ENCODE measurements around the gene GPR179.
A peak's percentile ranks its signal among the peaks of the same experiment; 100 is the strongest.

Gene GPR179

DNA sequence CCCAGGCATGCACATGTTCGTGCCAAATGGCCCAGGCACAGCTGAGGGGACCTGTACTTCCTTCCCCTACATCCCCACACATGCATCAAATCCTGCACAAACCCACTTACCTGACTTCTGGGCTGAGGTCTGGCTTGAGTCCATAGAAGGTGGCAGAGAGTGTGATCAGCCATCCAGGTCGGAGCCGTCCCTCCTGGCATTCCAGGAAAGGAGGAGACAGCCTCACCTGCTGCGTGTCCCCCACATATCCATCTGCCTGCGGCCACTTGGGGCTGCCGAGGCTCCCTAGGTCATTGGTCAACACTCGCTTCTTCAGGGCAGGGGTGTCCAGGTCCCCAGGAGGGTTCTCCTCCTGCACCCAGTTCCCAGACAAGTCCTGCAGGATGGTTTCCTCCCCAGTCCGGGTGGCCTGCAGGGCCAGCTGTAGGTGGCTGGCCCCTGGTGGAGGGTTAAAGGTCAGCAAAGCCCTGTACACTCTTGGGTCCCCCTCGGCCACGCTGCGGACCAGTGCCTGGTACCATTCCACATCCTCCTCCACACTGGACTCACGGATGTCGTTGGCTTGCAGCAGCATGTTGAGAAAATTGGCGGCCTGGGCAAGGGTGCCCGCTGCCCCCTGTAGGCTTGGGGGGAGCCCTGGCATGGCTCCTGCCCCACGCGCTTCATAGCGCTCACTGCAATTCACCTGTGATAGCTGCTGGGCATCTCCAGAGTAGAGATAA, 709 bp downstream of the GPR179 start:
- no peak for DNase-seq

DNA sequence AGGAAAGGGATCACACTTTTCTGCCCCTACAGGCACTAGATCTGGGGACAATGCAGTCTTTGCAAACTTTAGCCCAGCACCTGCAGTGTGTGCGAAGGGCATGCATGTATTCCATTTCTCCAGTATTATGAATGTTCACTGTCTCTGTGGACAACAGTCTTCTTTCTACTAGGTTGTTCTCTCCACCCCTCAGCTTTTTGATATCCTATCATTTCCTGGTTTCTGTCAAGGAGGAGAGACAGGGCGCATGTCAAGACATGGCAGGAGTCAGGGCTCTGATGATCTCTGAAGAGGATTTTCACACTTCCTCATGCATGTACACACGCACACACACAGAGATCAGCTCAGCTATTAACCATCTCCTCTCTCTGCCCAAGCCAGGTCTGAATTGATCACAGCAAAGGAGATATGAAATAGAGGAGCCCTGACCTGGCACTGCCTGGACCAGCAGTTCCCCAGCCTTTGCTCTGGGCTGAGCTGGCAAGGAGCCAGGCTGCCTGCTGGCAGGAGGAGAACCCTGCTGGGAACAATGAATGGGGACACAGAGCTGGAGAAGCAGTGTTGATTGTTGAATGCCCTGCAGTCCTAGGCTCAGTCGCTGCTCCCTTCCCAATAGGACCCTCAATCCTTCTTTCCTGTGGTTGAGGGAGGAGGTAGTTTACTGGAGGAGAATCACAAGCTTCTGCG, 2.6 kb downstream of the GPR179 start:
- DNase-seq: no peak

DNA sequence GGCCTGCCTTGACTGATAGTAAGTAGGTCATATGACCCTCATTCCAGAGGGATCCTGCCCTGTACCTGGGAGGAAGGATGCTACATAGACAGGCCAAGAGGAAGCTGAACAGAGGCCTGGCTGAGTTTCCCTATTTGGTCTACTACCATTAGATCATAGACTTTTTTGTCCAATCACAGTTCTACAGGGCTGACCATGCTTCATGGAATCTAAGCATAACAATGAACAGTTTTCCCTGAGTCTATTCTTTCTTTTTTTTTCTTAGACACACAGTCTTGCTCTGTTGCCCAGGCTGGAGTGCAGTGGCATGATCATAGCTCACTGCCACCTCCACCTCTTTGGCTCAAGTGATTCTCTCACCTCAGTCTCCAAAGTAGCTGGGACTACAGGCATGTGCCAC, 3.9 kb downstream of the GPR179 start:
- no peak for DNase-seq

DNA sequence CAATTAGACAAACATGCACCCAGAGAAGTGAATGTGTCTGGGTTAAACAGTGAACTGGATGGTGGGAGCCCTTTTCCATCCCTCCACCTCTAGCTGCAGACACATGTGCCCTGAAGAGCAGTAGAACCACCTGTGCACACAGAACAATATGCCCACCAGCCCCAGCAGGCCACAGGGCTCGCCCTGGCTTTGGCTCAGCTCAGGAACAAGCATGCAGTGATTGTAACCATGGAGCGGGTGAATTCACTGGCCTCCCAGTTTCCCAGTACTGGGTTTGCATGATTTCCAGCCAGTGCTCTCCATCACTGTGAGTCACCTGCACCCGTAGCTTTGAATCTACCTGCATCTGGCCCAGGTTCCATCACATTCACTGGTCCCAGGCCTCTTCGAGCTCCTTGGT, 5.2 kb downstream of the GPR179 start:
- DNase-seq: no peak

DNA sequence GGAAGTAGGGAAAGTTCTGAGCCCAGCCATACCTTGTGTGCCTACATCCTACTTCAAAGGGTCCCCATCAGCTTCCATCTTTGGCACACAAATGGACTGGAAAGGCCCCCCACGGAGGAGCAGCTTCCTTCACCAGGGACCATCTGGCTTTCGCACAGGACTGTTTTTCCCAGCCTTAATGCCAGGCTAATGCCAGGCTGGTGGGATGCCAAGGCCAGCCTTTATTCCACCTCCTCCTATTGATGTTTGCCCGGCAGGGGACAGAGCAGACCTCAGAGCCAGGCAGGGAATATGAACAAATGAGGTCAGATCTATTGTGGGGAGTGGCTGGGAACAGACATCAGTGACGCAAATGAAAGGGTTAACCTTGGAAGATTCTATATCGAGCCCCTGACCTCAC, 5.7 kb downstream of the GPR179 start:
- no peak for DNase-seq

DNA sequence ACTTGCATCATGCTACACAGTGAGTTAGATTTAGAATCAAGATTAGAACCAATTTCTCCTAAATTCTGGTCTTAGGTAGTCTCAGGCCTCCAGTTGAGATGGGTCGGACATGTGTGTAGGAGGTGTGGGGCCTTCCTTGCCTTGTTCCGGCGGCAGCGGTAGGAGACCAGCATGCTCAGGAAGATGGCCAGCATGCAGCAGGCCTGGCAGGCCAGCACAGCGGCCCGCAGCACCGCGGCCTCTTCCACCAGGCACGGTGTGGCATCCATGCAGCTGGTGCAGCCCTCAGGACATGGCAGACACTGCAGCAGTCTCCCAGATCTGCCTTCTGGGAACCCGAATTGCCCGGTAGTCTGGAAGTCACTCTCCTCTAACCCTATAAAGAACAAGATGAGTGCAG, 6.9 kb downstream of the GPR179 start:
- DNase-seq: no peak

DNA sequence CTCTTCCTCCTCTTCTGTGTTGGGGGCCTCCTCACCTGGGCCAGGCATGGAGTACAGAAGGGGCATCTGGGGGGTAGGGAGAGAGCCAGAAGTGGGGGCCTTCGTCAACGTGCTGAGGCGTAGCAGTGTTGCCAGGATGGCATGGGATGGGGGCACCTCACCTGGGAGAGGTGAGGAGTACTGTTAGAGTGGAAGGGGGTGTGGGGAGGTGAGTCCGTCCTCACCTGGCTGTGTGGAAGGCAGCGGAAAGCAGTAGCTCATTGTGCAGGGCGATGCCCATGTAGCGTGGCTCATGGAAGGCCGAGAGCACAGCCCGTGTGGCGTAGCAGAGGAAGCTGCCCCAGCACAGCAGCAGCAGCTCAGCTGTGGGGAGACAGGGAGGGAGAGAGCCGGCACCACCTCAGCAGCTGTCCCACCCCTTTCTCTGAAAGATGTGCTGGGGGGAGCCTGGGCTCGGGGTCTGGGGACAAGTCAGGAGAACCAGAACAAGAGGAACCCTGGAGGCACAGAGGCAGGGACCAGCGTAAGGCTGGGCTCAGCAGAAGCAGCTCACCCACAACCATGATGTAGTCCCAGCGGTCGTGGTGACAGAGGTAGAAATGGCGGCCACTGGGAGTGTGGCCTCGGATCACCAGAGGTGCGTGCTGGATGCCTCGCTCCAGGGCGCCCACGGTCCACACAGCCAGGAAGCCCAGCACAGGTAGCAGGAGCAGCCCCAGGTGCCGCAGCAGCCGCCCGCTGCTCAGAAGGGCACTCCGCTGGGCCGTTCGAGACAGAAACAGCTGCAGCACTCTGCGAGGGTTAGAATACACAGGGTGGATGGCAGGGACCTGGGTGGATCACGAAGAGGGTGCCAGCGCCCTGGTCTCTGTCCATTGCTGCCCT, 9.0 kb downstream of the GPR179 start:
- no peak for DNase-seq

DNA sequence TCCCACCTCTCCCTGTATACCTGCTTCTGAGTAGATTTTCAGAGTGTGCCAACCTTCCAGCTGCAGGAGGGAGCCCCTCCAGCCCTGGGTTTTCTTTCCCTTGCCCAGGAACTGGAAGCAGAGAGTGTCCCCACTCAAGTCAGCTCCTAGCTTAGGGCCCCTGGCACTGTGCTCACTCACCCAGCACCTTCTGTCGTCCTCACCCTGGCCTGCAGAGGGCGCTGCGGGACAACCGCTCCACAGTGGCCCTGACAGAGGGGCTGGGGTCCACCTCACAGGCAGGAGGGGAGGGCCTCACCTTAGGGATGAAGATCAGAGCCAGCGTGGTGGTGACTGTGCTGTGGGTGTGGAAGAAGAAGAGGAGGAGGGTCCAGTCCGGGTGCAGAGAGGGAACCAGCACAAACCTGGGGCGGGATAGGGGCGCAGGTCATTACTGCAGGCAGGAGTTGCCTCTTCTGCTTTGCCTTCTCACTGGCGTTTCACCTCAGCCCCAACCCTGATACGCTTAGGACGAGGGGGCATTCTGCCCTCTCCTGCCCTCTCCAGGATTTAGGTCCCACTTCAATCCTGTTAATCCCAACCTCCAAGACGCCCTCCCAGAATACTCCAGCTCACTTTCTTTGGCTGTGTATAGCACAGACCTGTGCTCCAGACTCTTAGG, 10.0 kb downstream of the GPR179 start:
- DNase-seq: peak; percentile 16

DNA sequence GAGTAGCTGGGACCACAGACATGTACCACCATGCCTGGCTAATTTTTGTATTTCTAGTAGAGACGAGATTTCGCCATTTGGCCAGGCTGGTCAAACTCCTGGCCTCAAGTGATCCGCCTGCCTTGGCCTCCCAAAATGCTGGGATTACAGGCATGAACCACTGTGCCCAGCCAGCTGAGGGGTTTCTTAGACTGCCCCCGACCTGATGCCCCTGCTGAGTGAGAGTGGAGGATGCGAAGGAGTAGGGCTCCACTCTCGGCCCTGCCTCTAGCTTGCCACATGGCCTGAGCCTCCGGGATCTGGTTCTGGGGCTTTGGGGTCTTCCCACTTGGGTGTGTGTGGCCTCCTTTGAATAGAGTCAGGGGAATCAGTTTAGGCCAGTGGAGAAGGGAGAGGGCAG, 11.0 kb downstream of the GPR179 start:
- DNase-seq: no peak

DNA sequence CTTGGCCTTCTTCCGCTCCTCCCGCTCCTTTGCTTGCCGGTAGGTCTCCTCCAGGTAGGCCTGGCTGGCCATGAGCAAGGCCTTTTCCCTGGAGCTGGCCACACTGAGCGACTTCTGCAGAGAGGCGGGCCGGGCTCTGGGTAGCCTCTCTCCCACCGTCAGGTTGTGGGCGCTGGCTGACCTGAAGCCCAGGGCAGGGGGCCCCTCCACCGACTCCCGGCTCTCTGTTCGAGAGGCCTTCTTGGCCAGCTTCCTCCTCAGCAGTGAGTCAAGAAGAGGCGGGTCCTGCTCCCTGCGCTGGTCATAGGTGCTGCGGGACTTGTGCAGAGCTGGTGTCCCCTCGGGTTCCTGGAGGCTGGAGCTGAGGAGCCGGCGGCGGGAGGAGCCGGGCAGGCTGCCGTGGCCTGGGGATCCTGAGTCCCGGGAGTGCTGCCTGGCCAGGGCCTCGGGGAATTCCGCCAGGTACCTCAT, 12.8 kb downstream of the GPR179 start:
- DNase-seq: no peak

DNA sequence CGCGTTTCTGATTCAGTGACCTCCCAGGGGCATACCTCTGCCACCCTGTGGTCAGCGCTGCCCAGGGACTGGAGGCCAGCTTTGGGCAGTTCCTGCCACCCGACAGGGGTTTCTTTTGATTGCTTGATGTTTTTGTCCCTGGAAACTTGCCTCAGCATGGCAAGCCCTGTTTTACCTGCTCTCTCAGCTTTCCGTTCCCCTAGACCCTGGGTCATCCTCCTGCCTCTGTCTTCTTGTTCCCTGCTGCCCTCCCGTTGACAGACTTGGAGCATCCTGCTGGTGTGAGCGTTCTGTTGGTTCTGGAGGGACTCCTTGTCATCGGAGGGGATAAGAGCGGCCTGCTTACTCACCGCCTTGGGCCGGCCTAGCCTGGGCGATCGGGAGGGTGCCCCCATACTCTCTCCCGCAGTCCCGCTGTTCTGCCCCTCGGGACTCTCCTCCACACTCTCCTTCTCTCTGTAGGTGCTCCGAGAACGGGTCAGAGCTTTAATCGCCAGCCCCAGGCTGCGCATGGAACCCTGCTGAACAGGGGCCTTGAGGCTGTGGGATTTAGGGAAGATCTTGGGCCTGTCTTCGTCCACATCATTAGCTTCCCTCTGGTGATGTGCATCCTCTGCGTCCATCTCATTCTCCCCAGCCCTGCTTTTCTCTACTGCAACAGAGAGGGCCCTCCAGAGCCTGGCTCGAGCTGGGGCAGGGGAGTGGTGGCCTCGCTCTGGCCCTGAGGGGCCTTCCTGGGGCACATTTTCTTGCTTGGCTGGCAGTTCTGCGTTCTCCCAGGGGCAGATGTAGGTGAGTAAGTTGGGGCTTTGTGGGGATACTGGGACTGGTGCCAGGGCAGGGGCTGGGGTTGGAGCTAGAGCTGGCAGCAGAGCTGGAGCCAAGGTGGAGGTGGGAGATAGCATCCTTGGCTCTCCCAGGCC, 13.7 kb downstream of the GPR179 start:
- no peak for DNase-seq

DNA sequence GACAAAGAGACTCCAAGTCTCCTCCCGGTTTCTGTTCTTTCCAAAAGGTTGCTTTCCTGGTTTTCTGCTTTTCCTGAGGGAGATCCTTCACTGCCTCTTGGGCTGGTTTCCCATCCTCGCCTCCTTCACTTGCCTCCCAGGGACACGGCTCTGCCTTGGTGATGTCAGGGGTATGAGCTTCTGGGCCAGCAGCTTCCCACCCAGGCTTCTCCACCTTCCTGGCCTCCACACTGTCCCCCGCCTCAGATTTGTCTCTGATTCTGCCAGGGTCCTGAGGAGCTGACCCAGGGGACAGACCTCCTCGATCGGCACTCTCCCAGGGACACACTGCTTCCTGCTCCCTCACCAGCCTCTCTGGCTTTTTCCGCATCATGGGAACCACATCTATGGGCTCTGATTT, 14.5 kb downstream of the GPR179 start:
- no peak for DNase-seq

DNA sequence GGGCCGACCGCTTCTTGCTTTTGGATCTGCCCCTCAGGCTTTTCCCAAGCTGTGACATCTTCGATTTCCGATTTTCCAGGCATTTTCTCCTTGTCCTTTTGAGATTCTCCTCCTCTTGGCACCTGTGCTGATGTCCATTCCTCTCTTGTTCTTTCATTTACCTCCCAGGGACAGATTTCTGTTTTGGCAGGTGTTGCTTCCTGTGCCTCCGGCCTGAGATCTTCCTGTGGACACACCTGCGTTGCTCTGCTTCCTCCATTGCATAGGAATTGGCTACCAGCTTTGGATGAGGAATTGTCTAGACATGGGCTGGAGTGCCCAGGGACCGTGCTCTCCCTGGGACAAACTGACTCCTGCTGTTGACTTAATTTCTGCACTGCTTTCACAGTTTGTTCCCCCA, 15.1 kb downstream of the GPR179 start:
- no peak for DNase-seq

DNA sequence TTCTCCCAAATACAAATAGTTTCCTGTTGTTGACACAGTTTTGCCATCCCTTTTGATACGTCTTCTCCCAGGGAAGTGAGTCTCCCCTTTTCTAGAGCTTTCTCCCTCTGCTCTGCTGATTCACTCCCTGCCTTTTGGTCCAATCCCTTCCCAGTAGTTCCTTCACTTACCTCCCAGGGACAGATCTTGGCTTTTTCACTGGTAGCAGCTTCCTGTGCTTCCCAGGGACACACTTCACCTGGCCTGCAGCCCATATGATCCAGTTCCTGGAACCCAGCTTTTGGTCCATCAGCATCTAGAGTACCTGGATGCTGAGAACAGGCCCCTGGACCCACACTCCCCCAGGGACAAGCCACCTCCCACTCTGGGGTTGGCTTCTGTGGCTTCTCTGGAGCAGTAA, 15.8 kb downstream of the GPR179 start:
- DNase-seq: no peak

DNA sequence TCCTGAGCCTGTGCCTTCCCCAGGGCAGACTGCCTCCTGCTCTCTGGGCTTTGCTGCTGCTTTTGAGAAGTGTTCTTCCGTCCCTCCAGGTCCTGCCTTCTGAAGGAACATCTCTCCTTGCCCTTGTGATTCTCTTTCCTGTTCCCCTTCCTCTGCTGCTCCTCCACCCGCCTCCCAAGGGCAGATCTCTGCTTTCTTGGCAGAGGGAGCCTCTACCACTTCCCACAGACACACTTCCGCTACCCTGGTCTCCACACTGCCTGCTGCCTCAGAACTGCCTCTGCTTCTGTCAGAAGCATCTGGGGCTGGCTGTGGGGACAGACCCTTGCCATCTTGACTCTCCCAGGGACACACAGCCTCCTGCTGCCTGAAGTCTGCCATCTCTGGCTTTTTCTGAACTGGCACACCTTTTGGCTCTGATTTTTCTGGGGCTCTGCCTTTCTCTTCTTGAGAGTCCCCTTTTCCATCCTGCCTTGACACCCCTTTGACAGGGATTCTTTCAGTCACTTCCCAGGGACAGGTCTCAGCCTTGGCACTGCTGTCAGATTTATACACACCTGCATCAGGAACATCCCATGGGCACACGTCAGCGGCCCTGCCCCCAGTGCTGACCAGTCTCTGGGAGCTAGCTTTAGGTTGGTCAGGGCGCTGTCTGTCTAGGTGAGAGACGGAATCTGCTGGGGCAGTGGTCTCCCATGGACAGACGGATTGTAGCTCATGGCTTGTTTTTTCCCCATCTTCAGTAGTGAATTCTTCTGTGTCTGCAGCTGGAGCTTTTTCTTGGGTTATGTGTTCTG, 16.6 kb downstream of the GPR179 start:
- DNase-seq: no peak

DNA sequence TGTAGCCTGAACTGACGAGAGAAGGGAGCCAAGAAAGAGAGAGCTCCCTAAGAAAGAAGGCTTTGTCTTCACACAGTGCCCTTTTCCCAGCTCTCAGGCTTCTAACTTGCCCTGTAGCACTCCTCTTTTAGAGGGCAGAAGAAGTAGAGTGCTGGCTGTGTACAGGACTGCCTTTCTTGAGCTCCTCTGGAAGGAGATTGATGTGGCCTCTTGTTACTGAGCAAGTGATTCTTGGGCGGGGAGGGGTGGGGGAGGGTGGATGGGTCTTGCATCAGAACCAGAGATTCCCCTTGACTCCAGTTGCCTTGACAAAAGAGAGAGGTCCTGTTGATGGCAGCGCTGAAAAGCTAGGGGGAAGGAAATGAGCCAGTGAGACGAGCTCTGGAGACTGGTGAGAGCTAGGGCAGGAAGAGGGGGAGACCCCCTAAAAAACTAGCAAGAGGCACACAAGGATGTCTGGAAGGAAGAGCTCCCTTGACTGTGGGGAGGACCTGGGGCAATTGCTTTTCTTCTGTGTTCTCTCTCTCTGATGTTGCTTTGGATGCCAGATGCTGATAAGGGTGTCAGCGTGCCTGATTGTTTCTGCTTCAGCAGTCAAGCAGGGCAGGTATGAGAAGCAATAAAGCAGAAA, 18.4 kb downstream of the GPR179 start:
- DNase-seq: no peak

DNA sequence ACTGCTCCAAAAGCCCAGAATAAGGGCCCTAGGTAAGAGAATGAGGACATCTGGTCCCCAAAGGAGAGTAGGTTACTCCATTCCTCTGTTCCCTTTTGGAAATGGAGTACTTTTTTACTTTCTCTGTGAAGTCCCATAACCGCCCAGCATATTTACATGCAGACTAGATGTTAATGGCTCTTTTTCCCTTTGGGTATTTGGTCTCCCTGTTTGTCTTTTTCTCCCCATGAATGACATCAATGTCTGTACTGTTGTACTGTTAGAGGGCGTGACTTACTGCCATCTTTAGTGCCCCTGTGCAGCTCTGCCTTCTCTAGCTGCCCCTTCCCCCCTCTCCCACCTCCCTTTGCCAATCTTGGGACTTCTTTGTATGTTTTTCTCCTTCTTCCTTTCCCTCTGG, 19.0 kb downstream of the GPR179 start:
- DNase-seq: no peak

DNA sequence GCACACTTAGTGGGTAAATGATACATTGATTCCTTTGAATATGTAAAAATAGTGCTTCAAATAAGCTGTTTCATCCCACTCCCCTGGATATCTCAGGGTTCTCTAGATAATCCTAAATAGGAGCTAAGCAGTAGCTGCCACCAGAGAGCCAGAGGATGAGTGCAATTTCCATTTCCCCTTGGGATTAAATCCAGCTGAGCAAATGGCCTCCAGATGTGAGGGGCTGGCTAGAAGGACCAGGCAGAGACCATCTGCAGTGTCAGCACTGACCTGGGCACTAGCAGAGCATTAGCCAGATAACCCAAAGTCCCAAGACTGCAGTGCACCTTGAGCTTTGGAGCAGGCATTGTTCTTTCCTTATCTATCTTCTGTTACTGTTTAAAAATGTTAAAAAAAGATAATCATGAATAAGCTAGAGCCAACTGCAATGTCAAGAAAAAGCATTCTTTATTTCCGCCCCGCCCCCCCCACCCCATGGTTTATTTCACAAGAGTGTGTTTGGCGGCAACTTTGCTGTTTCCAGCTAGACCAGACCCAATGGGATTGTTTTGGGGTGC, 19.5 kb downstream of the GPR179 start:
- DNase-seq: no peak

DNA sequence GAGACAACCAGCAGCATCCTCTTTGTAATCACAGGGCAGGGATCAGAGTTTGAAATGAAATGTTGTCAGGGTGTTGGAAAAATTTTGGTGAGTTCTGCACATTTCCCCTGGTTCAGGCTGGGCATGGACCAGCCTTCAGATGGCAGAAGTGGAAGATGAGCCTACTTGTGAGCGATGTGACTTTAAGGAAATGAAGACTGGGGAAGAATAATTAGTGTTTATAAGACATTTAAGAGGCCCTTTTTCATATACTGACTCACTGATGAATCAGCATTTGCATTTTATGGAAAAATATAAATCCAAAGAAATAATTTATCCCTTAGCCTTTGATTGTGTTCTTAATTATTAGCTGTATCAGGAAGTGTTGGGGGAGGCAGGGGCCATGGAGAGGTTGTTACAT, 20.9 kb downstream of the GPR179 start:
- DNase-seq: no peak

DNA sequence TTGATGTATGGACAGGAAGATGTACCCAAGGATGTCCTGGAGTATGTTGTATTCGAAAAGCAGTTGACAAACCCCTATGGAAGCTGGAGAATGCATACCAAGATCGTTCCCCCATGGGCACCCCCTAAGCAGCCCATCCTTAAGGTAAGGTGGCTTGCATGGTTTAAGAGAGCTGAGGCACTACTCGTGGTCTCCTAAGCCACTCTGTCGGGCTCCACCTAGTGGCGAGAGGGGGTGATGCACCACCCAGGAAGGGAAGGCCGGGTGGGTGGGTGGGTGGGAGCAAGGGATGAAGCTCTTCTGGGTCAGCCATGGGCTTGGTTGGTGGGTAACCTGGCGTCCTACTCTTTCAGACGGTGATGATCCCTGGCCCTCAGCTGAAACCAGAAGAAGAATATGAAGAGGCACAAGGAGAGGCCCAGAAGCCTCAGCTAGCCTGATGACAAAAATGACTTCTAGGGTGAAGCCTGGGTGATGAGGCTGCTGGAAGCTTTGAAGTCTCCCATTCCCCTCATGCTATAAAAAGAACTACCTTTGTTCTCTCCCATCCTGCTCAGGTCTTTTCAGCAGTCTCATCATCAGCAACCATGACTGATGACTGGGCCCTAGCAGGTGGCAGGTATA, 21.5 kb downstream of the GPR179 start:
- DNase-seq: peak; percentile 65

Measured in effector CD4-positive, alpha-beta T cell (primary cell).